Activated CD8-positive, alpha-beta memory T cell treated with anti-CD3 and anti-CD28 coated beads, Interleukin-2, amount 10 ng/mL, durations not matched to agents 7 days and 5 days (primary cell): ENCODE results near the gene SARS1. TPM values are rescaled to one million over a fixed set of nuclear protein-coding genes. Genes with fewer than 3 reads are reported as not detected.

ENCODE experiments used
- ATAC-seq: fragments of 150-1000 bp; cut with Tn5 transposase; one replicate; pipeline ENCODE4 v1.10.0; 2021; ENCODE audit warnings: moderate library complexity
- CTCF ChIA-PET: fragments of 350-600 bp; sonication (Branson Sonifier 250); formaldehyde crosslinking; loops from one replicate; lab custom pipeline; 2021; ENCODE audit warnings: antibody characterized with exemption; lab: Charles Lee
- DNase-seq: peaks from one replicate; pipeline ENCODE4 v3.0.0-alpha.2; 2020
- H3K27ac Mint-ChIP-seq: one replicate; pipeline ENCODE4 v1.8.0; 2021; ENCODE audit warnings: mild to moderate bottlenecking, mixed read lengths
- H3K27me3 Mint-ChIP-seq: one replicate; pipeline ENCODE4 v1.8.0; 2021; ENCODE audit warnings: mixed read lengths
- H3K36me3 Mint-ChIP-seq: one replicate; pipeline ENCODE4 v1.8.0; 2021; ENCODE audit warnings: mild to moderate bottlenecking, mixed read lengths
- H3K4me1 Mint-ChIP-seq: one replicate; pipeline ENCODE4 v1.8.0; 2021; ENCODE audit warnings: mixed read lengths
- H3K4me3 Mint-ChIP-seq: one replicate; pipeline ENCODE4 v1.8.0; 2021; ENCODE audit warnings: mild to moderate bottlenecking, moderate library complexity, mixed read lengths
- H3K9me3 Mint-ChIP-seq: one replicate; pipeline ENCODE4 v1.8.0; 2022; ENCODE audit warnings: low read depth, mixed read lengths
- total RNA-seq, 2 experiments: library from RNA; stranded (reverse); gene quantifications; one replicate each; pipeline ENCODE4 v1.2.3, GENCODE V29; 2021

SARS1 gene
- total RNA-seq, 2 experiments from 2014 or later = 148 to 194 TPM

- H3K4me1 Mint-ChIP-seq = no peaks in the 10 kb centered on the region
- no peaks in the 10 kb centered on the region for H3K27me3 Mint-ChIP-seq
- DNase-seq = no peak
- no peaks in the 10 kb centered on the region for H3K9me3 Mint-ChIP-seq
- CTCF ChIA-PET = interaction anchor here (1.3 to 1.9 kb wide), 2 partner anchors 19 to 141 kb away, joined by 8 to 10 read pairs; partner anchors contain the start of gene SORT1
- H3K27ac Mint-ChIP-seq = no peak overlapping the region
- H3K36me3 Mint-ChIP-seq = no peaks in the 10 kb centered on the region
- ATAC-seq = no peak
- H3K4me3 Mint-ChIP-seq = no peak overlapping the region
Observed at GRCh38 chr1:109257682-109258421, 44.1 kb downstream of the SARS1 start.

DNA sequence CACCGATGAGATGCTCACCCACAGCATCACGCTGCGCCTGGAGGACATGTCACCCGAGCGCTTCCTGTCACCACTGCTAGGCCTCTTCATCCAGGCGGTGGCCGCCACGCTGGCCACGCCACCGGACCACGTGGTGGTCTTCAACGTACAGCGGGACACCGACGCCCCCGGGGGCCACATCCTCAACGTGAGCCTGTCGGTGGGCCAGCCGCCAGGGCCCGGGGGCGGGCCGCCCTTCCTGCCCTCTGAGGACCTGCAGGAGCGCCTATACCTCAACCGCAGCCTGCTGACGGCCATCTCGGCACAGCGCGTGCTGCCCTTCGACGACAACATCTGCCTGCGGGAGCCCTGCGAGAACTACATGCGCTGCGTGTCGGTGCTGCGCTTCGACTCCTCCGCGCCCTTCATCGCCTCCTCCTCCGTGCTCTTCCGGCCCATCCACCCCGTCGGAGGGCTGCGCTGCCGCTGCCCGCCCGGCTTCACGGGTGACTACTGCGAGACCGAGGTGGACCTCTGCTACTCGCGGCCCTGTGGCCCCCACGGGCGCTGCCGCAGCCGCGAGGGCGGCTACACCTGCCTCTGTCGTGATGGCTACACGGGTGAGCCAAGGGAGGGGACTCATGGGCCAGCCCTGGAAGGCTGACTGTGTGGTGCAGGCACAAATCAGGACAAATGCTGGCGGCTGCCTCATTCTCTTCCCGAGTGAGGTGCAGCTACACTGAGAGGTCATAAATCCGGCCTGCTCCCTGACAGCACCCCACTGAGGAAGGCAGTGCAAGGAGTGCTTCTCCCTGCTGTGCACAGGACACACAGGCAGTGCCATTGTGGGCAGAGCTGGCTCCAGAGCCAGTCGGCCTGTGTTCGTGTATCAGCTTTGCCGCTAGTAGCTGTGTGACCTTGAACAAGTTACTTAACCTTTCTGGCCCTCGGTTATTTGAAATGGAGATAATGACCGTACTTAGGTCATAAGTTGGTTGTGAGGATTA is 45.1 kb downstream of the SARS1 start:
- ATAC-seq = no peak
- DNase-seq = no peak
- Mint-ChIP-seq H3K4me1 (peaks cover 2% of the 10 kb centered on the region), H3K27me3 (no peaks in the 10 kb centered on the region), H3K27ac (no peak overlapping the region), H3K36me3 (no peaks in the 10 kb centered on the region), H3K9me3 (no peaks in the 10 kb centered on the region), H3K4me3 (no peak overlapping the region)
- CTCF ChIA-PET = interaction anchor here (0.7 to 1.2 kb wide), 3 partner anchors 18 to 273 kb away, joined by 3 to 4 read pairs (median 3); no protein-coding TSS in a partner anchor

GRCh38 chr1:109259674-109260557 is 46.2 kb downstream of the SARS1 start:
- ATAC-seq (no peak), DNase-seq (no peak)
- H3K36me3 Mint-ChIP-seq = no peaks in the 10 kb centered on the region
- H3K9me3 Mint-ChIP-seq = no peaks in the 10 kb centered on the region
- no peak overlapping the region for H3K27ac Mint-ChIP-seq
- H3K4me1 Mint-ChIP-seq = peaks cover 2% of the 10 kb centered on the region
- CTCF ChIA-PET = interaction anchor here (0.7 to 1.2 kb wide), 4 partner anchors 17 to 273 kb away, joined by 3 to 7 read pairs (median 4); no protein-coding TSS in a partner anchor
- H3K4me3 Mint-ChIP-seq = no peak overlapping the region
- H3K27me3 Mint-ChIP-seq = no peaks in the 10 kb centered on the region

GRCh38 chr1:109261006-109261405 is 47.3 kb downstream of the SARS1 start:
- Mint-ChIP-seq H3K27me3 (no peaks in the 10 kb centered on the region), H3K27ac (no peak overlapping the region), H3K4me3 (no peak overlapping the region), H3K36me3 (no peaks in the 10 kb centered on the region), H3K4me1 (peaks cover 2% of the 10 kb centered on the region), H3K9me3 (no peaks in the 10 kb centered on the region)
- CTCF ChIA-PET = interaction anchor here (1.0 to 5.2 kb wide), 3 partner anchors 139 to 272 kb away, joined by 3 to 55 read pairs (median 7); partner anchors contain the start of gene SORT1
- no peak for DNase-seq
- ATAC-seq = no peak

DNA sequence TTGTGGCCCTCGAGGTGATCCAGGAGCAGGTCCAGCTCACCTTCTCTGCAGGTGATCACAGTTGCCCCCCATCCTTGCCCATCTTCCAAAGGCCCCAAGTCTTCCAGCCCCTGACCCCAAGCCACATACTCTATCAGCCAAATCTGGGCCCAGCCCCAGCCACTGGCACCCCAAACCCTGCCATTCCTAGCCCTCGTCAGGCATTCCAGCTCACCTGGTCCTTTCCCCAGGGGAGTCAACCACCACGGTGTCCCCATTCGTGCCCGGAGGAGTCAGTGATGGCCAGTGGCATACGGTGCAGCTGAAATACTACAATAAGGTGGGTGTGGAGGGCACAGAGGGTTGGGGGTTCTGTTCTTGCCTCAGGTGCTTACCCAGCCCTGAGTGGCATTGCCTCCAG is 47.9 kb downstream of the SARS1 start:
- ATAC-seq (no peak), DNase-seq (no peak)
- Mint-ChIP-seq H3K4me1 (peaks cover 2% of the 10 kb centered on the region), H3K9me3 (no peaks in the 10 kb centered on the region), H3K36me3 (no peaks in the 10 kb centered on the region), H3K27ac (no peak overlapping the region), H3K27me3 (no peaks in the 10 kb centered on the region), H3K4me3 (no peak overlapping the region)
- CTCF ChIA-PET = interaction anchor here (1.0 to 5.6 kb wide), 4 partner anchors 138 to 271 kb away, joined by 3 to 55 read pairs (median 21); partner anchors contain the start of gene SORT1

- Mint-ChIP-seq H3K27me3 (no peaks in the 10 kb centered on the region), H3K27ac (no peak overlapping the region), H3K9me3 (no peaks in the 10 kb centered on the region), H3K4me1 (peaks cover 2% of the 10 kb centered on the region), H3K4me3 (no peak overlapping the region), H3K36me3 (no peaks in the 10 kb centered on the region)
- DNase-seq (no peak), ATAC-seq (no peak)
- CTCF ChIA-PET = interaction anchor here (0.7 to 5.6 kb wide), 4 partner anchors 14 to 269 kb away, joined by 3 to 55 read pairs (median 20); partner anchors contain the start of gene SORT1
Observed at GRCh38 chr1:109262231-109263055, 48.7 kb downstream of the SARS1 start.

DNA sequence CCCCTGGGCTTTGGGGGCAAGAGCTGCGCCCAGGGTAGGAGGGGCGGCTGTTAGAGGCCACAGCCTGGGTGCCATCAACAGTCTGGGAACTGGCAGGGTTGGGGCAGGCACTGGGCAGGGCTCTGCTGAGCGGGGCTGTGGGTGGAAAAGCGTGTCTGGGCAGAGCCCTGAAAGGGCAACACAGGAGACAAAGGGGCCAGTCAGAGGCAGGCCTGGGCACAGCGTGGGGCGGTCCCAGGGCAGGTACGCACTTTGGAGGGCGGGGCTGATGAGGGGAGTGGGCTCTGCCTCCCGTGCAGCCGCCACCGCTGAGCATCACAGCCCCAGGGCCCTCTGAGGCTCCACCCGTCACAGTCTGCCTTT is 49.5 kb downstream of the SARS1 start:
- peak; percentile 21 for ATAC-seq
- Mint-ChIP-seq H3K36me3 (no peaks in the 10 kb centered on the region), H3K4me1 (peaks cover 2% of the 10 kb centered on the region), H3K27ac (no peak overlapping the region), H3K9me3 (no peaks in the 10 kb centered on the region), H3K4me3 (no peak overlapping the region), H3K27me3 (no peaks in the 10 kb centered on the region)
- CTCF ChIA-PET = interaction anchor here (0.6 to 5.6 kb wide), 9 partner anchors 13 to 272 kb away, joined by 3 to 55 read pairs (median 4); partner anchors contain the start of genes PSRC1 and SORT1
- DNase-seq = no peak

DNA sequence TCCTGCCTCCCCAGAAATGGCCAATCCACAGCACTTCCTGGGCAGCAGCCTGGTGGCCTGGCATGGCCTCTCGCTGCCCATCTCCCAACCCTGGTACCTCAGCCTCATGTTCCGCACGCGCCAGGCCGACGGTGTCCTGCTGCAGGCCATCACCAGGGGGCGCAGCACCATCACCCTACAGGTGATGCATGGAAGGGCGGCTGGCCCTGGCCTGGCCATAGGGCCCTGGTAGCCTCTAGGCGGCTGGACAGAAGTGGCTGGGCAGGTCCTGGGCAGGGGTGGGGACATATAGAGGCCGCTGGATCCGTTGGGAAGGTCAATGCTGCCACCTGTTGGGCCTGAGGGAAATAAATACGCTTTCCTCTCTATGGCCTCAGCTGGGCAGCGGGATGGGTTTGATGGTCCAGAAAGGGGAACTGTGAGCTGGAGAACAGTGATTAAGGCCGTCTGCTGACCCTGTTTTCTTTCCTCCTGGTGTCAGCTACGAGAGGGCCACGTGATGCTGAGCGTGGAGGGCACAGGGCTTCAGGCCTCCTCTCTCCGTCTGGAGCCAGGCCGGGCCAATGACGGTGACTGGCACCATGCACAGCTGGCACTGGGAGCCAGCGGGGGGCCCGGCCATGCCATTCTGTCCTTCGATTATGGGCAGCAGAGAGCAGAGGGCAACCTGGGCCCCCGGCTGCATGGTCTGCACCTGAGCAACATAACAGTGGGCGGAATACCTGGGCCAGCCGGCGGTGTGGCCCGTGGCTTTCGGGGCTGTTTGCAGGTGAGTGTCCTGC is 50.1 kb downstream of the SARS1 start:
- Mint-ChIP-seq H3K9me3 (no peaks in the 10 kb centered on the region), H3K36me3 (no peaks in the 10 kb centered on the region), H3K4me1 (peaks cover 2% of the 10 kb centered on the region), H3K27ac (no peak overlapping the region), H3K27me3 (no peaks in the 10 kb centered on the region), H3K4me3 (no peak overlapping the region)
- DNase-seq (peak; percentile 83), ATAC-seq (peak; percentile 95)
- CTCF ChIA-PET = interaction anchor here (0.6 to 5.6 kb wide), 10 partner anchors 9 to 271 kb away, joined by 3 to 55 read pairs (median 4); partner anchors contain the start of genes PSRC1 and SORT1

DNA sequence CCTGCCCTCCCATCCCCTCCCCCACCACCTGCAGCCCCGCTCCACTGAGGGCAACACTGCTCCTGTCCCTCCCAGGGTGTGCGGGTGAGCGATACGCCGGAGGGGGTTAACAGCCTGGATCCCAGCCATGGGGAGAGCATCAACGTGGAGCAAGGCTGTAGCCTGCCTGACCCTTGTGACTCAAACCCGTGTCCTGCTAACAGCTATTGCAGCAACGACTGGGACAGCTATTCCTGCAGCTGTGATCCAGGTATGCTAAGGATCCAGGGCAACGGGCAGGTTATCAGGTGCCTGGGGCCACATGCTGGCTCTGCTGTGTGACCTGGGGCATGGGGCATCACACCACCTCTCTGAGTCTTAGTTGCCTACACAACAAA is 50.6 kb downstream of the SARS1 start:
- no peak for ATAC-seq
- no peak overlapping the region for H3K27ac Mint-ChIP-seq
- peaks cover 2% of the 10 kb centered on the region for H3K4me1 Mint-ChIP-seq

DNA sequence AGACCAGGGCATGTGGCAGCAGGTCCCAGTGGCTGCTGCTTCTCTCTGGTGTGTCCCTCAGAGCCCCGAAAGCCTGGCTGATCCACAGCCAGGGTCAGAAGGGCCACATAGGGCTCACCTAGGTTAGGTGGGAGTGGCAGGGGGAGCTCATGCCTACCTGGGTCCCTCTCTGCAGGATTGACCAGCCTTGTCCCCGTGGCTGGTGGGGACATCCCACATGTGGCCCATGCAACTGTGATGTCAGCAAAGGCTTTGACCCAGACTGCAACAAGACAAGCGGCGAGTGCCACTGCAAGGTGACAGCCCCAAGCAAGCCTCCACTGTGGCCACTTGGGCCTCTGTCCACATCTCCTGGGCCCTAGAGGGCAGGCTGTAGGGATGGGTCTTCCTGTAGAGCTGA is 51.3 kb downstream of the SARS1 start:
- H3K4me3 Mint-ChIP-seq = no peak overlapping the region
- peaks cover 2% of the 10 kb centered on the region for H3K4me1 Mint-ChIP-seq
- no peak for ATAC-seq
- no peak for DNase-seq
- no peaks in the 10 kb centered on the region for H3K9me3 Mint-ChIP-seq
- no peaks in the 10 kb centered on the region for H3K27me3 Mint-ChIP-seq
- H3K27ac Mint-ChIP-seq = no peak overlapping the region
- CTCF ChIA-PET = interaction anchor here (1.0 to 5.6 kb wide), 9 partner anchors 10 to 267 kb away, joined by 3 to 55 read pairs (median 4); partner anchors contain the start of genes PSMA5 and SORT1
- no peaks in the 10 kb centered on the region for H3K36me3 Mint-ChIP-seq

More for the DNA sequence above, 50.6 kb downstream of the SARS1 start:
- CTCF ChIA-PET = interaction anchor here (0.9 to 5.6 kb wide), 9 partner anchors 10 to 271 kb away, joined by 3 to 55 read pairs (median 4); partner anchors contain the start of genes PSRC1 and SORT1
- Mint-ChIP-seq H3K27me3 (no peaks in the 10 kb centered on the region), H3K36me3 (no peaks in the 10 kb centered on the region), H3K4me3 (no peak overlapping the region), H3K9me3 (no peaks in the 10 kb centered on the region)
- no peak for DNase-seq

DNA sequence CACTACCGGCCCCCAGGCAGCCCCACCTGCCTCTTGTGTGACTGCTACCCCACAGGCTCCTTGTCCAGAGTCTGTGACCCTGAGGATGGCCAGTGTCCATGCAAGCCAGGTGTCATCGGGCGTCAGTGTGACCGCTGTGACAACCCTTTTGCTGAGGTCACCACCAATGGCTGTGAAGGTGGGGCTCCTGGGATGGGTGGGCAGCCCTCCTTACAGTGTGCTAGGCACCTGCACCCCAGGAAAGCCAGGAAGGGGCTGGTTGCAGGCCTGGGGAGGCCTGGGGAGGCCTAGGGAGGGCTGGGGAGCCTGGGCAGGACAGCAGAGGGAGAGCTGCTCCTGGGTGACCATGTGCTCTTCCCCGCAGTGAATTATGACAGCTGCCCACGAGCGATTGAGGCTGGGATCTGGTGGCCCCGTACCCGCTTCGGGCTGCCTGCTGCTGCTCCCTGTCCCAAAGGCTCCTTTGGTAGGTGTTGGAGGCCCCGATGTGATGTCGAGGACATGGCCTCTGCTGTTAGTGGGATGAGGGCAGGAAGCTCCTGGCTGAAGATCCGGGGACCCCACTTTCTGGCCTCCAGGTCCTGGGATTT is 52.1 kb downstream of the SARS1 start:
- H3K27me3 Mint-ChIP-seq = no peaks in the 10 kb centered on the region
- CTCF ChIA-PET = interaction anchor here (1.0 to 5.6 kb wide), 8 partner anchors 11 to 266 kb away, joined by 3 to 55 read pairs (median 8); partner anchors contain the start of genes PSMA5 and SORT1
- no peaks in the 10 kb centered on the region for H3K36me3 Mint-ChIP-seq
- H3K4me3 Mint-ChIP-seq = no peak overlapping the region
- no peak for ATAC-seq
- H3K4me1 Mint-ChIP-seq = peaks cover 2% of the 10 kb centered on the region
- H3K27ac Mint-ChIP-seq = no peak overlapping the region
- H3K9me3 Mint-ChIP-seq = no peaks in the 10 kb centered on the region
- no peak for DNase-seq
